ENCODE data around the gene GTF2IRD1. TPM values are rescaled to one million over a fixed set of nuclear protein-coding genes. Genes with fewer than 3 reads are reported as not detected.
A peak's percentile ranks its signal among the peaks of the same experiment; 100 is the strongest.

Gene GTF2IRD1
- total RNA-seq, 4 donors from 2014 or later: 28.1 to 41.1 (median 31.0) TPM

DNA sequence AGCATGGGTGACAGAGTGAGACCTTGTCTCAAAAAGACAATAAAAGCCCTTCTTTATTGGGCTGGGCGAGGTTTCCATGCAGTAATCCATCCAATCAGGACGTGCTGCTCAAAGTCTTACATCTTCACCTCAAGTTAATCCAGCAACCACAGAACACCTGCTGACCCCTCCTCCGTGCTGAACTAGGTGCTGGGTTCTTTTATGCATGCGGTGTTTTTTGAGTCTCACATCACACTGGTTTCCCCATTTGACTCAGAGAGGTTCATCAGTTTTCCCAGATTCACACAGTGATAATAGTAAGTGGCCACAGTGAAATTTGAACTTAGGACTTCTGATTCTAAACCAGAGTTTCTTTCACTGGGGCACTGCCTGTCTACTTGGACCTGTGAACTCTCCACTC, 145.5 kb downstream of the GTF2IRD1 start:
- H3K36me3 ChIP-seq: peaks cover 10 to 18% of the 10 kb centered on the region in 2 donors
- DNase-seq: no peak

DNA sequence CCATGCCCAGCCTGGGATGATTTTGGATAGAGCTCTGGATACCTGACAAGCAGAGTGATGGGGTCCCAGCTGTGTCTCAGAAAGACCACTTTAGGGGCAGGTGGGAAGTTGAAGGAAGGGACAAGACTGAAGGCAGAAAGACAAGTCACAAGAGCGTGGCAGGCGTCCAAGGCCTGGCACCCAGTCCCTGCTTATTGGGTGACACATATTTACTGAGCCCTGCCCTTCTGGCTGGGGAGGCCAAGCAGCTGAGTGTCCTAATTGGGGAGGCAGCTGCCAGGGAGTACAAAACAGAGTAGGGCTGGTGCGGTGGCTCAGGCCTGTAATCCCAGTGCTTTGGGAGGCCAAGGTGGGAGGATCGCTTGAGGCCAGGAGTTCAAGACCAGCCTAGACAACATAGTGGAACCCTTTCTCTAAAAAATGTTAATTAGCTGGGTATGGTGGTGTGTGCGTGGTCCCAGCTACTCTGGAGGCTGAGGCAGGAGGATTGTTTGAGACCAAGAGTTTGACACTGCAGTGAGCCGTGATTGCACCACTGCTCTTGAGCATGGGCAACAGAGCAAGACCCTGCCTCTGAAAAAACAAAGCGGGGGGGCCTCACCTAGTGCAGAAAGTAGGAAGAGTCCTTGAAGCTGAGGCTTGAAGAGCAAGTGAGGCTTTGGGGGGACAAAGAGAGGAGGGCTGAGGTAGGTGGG, 150.8 kb downstream of the GTF2IRD1 start:
- Histone ChIP-seq H3K4me3 (replicated peaks in 1 of 3) (no peak overlapping the region), H3K27ac (peak overlapping the region; percentile 84 to 97 (median 91)), H3K36me3 (peaks cover 0 to 5% of the 10 kb centered on the region in 2 donors), H3K27me3 (no peaks in the 10 kb centered on the region), H3K9me3 (no peaks in the 10 kb centered on the region), H3K4me1 (peaks cover 17 to 27% of the 10 kb centered on the region in 2 donors)
- intact Hi-C loops (cut with DNase I): no loop called here
- TF ChIP-seq POLR2A (IDR thresholded peaks at IDR 0.05): no peak
- TF ChIP-seq, protein P1, sequence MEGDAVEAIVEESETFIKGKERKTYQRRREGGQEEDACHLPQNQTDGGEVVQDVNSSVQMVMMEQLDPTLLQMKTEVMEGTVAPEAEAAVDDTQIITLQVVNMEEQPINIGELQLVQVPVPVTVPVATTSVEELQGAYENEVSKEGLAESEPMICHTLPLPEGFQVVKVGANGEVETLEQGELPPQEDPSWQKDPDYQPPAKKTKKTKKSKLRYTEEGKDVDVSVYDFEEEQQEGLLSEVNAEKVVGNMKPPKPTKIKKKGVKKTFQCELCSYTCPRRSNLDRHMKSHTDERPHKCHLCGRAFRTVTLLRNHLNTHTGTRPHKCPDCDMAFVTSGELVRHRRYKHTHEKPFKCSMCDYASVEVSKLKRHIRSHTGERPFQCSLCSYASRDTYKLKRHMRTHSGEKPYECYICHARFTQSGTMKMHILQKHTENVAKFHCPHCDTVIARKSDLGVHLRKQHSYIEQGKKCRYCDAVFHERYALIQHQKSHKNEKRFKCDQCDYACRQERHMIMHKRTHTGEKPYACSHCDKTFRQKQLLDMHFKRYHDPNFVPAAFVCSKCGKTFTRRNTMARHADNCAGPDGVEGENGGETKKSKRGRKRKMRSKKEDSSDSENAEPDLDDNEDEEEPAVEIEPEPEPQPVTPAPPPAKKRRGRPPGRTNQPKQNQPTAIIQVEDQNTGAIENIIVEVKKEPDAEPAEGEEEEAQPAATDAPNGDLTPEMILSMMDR (IDR thresholded peaks at IDR 0.05): no peak
- 81 to 90% methylated on average over 7 of the region's 7 CpGs for WGBS, 2 donors
- DNase-seq: peak; percentile 65 to 75

More for the DNA sequence above, 145.5 kb downstream of the GTF2IRD1 start:
- WGBS, 2 donors: 94 to 99% methylated on average over 4 of the region's 4 CpGs
- TF ChIP-seq POLR2A (IDR thresholded peaks at IDR 0.05): no peak
- TF ChIP-seq, protein P1 (IDR thresholded peaks at IDR 0.05): no peak
- no peaks in the 10 kb centered on the region for H3K9me3 ChIP-seq
- no peaks in the 10 kb centered on the region for H3K27me3 ChIP-seq
- H3K4me3 ChIP-seq (replicated peaks in 1 of 3): no peak overlapping the region
- H3K27ac ChIP-seq: peak overlapping the region in 1 of 3 donors; percentile 36
- peaks cover 0 to 1% of the 10 kb centered on the region in 2 donors for H3K4me1 ChIP-seq
- intact Hi-C loops (cut with DNase I): no loop called here

DNA sequence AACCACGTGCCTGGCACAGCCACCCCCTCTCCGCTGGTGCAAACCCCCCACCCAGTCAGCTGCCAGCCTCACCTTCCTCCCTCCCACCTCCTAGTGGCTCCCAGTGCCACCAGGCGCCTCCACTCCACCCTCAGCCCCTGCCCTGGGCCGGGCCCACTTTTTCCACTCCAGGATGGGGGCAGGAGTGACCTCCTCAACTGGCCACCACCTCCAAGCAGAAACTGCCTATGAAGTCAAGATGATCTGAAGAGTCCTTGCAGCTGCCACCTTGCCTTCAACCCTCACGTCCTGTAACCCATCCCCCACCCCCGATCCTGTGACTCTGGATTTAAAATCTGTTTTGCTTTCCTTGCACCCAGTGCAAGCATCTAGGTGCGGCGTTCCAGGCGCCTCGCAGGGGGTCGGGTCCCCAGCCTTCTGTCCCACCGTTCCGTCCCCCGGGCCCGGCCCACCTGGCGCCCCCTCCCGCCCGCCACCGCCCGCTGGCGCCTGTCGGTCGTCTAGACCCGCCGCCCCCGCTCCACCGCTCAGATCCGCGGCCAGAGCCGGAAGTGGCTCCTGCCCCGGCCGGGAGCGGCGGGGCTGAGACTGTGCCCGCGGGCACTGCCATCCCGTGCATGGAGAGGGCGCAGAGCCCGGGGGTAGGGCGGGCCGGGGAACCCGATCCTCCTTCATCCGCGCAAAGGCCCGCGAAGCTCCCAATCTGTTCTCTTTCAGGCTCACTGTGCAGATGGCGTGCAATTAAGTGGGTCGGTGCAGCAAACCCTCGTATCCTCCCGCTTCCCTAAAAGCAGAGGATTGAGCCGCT, 152.6 kb downstream of the GTF2IRD1 start:
- TF ChIP-seq, protein P1 (IDR thresholded peaks at IDR 0.05): peak in 1 of 6 experiments; percentile 15
- peak in 1 of 2 donors; percentile 25 for TF ChIP-seq POLR2A (IDR thresholded peaks at IDR 0.05)
- WGBS, 2 donors: 7 to 9% methylated on average over 18 to 25 of the region's 51 CpGs
- Histone ChIP-seq H3K27me3 (no peaks in the 10 kb centered on the region), H3K36me3 (peaks cover 0 to 1% of the 10 kb centered on the region in 2 donors), H3K4me1 (peaks cover 17 to 34% of the 10 kb centered on the region in 2 donors), H3K27ac (peak overlapping the region; percentile 84 to 97 (median 91)), H3K9me3 (no peaks in the 10 kb centered on the region), H3K4me3 (replicated peaks in 1 of 3) (peak overlapping the region in 1 of 3 donors; percentile 22)
- intact Hi-C loops (cut with DNase I): no loop called here
- peak; percentile 84 to 89 for DNase-seq

DNA sequence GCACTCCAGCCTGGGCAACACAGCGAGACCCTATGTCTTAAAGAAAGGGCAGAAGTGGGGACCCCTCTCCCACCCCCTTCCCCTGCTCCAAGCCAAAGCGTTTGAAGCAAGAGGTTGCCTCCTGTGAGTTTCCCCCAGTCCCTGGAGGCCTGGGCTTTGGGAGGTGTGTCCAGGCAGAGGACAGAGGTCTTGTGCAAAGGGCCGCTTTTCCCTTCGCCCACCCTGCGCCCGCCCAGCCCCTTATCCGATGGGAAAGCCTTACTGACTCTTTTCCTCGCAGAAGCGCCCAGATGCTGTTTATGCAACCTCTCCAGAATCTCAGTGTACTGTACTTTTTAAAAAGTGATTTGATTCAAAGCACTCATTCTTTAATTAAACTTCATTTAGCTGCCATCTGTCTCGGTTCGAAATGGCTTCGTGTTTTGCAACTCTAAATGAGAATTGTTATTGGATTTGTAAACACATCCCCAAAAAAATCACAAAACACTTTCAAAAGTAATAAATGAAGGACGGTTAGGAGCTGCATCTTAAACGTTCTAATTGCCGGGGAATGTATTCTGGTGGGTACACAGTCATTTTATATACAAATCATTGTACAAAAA, 153.3 kb downstream of the GTF2IRD1 start:
- Histone ChIP-seq H3K4me3 (replicated peaks in 1 of 3) (peak overlapping the region in 1 of 3 donors; percentile 22), H3K27ac (peak overlapping the region; percentile 84 to 97 (median 91)), H3K27me3 (no peaks in the 10 kb centered on the region), H3K4me1 (peaks cover 18 to 34% of the 10 kb centered on the region in 2 donors), H3K9me3 (no peaks in the 10 kb centered on the region), H3K36me3 (no peaks in the 10 kb centered on the region)
- DNase-seq: no peak
- TF ChIP-seq POLR2A (IDR thresholded peaks at IDR 0.05): no peak
- TF ChIP-seq, protein P1 (IDR thresholded peaks at IDR 0.05): no peak
- intact Hi-C loops (cut with DNase I): no loop called here
- WGBS, 2 donors: 77 to 79% methylated on average over 15 of the region's 15 CpGs
